HG03571 (cell line): ENCODE data around the gene LRCH3.

Source experiments
- ATAC-seq: cut with Tn5 transposase; IDR thresholded peaks from one replicate; pipeline ENCODE4 v1.9.1; 2021; ENCODE audit not compliant: unreplicated experiment

LRCH3 gene

GRCh38 chr3:197791113-197791891 is at the start of gene LRCH3:
Gene LRCH3, plus strand, starts transcription at chr3:197791254. Its CDS starts 25 bp downstream, at chr3:197791279.
- peak; percentile 74 for ATAC-seq

GRCh38 chr3:197742787-197743186 is 48.3 kb upstream of the LRCH3 start:
- ATAC-seq = no peak

- ATAC-seq = no peak
These were observed 44.8 kb upstream of the LRCH3 start for GRCh38 chr3:197746209-197746608.

GRCh38 chr3:197746801-197747237 is 44.2 kb upstream of the LRCH3 start:
- no peak for ATAC-seq

GRCh38 chr3:197748597-197749314 is 42.3 kb upstream of the LRCH3 start:
- ATAC-seq = no peak

GRCh38 chr3:197749315-197749600 is 41.8 kb upstream of the LRCH3 start:
- no peak for ATAC-seq

GRCh38 chr3:197749601-197750395 is 41.3 kb upstream of the LRCH3 start, which contains the start of gene FYTTD1:
Gene FYTTD1, plus strand, starts transcription at chr3:197749883. Its CDS starts 89 bp downstream, at chr3:197749972.
- ATAC-seq = peak; percentile 77

- peak; percentile 44 for ATAC-seq
These were observed 40.6 kb upstream of the LRCH3 start for GRCh38 chr3:197750396-197750831.

- no peak for ATAC-seq
These were observed 40.0 kb upstream of the LRCH3 start for GRCh38 chr3:197750858-197751737.

GRCh38 chr3:197752107-197752506 is 38.9 kb upstream of the LRCH3 start:
- ATAC-seq = no peak

GRCh38 chr3:197753263-197753662 is 37.8 kb upstream of the LRCH3 start:
- ATAC-seq = no peak

- no peak for ATAC-seq
These were observed 34.4 kb upstream of the LRCH3 start for GRCh38 chr3:197756704-197757103.

GRCh38 chr3:197758512-197758911 is 32.5 kb upstream of the LRCH3 start:
- ATAC-seq = no peak

GRCh38 chr3:197761784-197762183 is 29.3 kb upstream of the LRCH3 start:
- no peak for ATAC-seq

GRCh38 chr3:197775317-197775716 is 15.7 kb upstream of the LRCH3 start:
- ATAC-seq = no peak

GRCh38 chr3:197782230-197782629 is 8.8 kb upstream of the LRCH3 start:
- no peak for ATAC-seq

GRCh38 chr3:197784019-197784585 is 7.0 kb upstream of the LRCH3 start:
- ATAC-seq = no peak

GRCh38 chr3:197787412-197787811 is 3.6 kb upstream of the LRCH3 start:
- no peak for ATAC-seq

- no peak for ATAC-seq
These were observed 1.7 kb upstream of the LRCH3 start for GRCh38 chr3:197789309-197789708.

- no peak for ATAC-seq
These were observed 1.0 kb upstream of the LRCH3 start for GRCh38 chr3:197790033-197790432.
